Cardiac fibroblast (primary cell): Measurements from ENCODE around the gene INHBE.
"Not testable (repeated sequence)": the region's sequence is repeated elsewhere in the genome, so short reads cannot be mapped to it uniquely, and the experiment has no call there.

Source experiments
- DNase-seq, 2 donors: peaks; one replicate each; pipeline versions ENCODE4 v3.0.0 to v3.0.0-alpha.2; 2010; ENCODE audit warnings: low read depth in 2 of 2
- H3K4me3 ChIP-seq, 2 donors: replicated peaks in 1 of 2; 1 replicate in 1 of 2; 2 replicates in 1 of 2; pipeline ENCODE4 v1.5.1; 2011; ENCODE audit warnings: low read depth in 2 of 2, low read length in 2 of 2, mild to moderate bottlenecking in 2 of 2, moderate library complexity in 1 of 2
- TF ChIP-seq, protein P1 (sequence below): IDR thresholded peaks from one replicate; pipeline ENCODE4 v1.5.1; 2011; ENCODE audit warnings: low read depth, mild to moderate bottlenecking, low read length, inconsistent platforms

The INHBE gene

DNA sequence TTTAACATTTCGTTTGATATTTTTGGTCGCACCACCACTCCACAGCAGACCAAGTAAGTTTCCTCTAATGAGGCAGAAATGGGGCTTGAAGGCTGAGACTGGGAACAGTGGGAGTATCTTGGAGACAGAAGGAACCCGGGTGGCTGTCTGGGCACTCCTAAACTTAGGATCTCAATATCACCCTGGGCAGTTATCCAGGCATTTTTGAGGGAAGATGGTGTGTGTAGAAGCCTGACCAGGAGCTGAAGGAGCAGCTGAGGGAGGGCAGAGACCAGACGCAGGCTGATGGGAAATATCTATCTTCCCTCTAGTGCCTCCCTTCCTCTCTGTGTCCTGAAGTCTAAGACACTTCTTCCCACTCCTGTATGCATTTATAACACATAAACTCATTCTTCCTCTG is 43.5 kb downstream of the INHBE start:
- DNase-seq, result no peak
- no peak overlapping the region for H3K4me3 ChIP-seq
- TF ChIP-seq, protein P1, sequence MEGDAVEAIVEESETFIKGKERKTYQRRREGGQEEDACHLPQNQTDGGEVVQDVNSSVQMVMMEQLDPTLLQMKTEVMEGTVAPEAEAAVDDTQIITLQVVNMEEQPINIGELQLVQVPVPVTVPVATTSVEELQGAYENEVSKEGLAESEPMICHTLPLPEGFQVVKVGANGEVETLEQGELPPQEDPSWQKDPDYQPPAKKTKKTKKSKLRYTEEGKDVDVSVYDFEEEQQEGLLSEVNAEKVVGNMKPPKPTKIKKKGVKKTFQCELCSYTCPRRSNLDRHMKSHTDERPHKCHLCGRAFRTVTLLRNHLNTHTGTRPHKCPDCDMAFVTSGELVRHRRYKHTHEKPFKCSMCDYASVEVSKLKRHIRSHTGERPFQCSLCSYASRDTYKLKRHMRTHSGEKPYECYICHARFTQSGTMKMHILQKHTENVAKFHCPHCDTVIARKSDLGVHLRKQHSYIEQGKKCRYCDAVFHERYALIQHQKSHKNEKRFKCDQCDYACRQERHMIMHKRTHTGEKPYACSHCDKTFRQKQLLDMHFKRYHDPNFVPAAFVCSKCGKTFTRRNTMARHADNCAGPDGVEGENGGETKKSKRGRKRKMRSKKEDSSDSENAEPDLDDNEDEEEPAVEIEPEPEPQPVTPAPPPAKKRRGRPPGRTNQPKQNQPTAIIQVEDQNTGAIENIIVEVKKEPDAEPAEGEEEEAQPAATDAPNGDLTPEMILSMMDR, result no peak

DNA sequence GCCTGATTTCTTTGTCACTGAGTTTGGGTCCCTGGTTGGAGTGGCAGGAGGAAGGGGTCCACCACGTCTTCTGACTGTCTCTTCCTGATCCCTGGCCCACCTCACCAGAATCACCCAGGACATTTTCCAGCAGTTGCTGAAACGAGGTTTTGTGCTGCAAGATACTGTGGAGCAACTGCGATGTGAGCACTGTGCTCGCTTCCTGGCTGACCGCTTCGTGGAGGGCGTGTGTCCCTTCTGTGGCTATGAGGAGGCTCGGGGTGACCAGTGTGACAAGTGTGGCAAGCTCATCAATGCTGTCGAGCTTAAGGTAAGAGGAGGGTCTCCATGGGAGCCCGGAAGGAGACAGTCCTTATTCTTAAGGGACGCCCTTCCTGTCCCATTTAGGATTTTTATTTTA is 45.1 kb downstream of the INHBE start:
- H3K4me3 ChIP-seq, result no peak overlapping the region
- no peak for DNase-seq
- TF ChIP-seq, protein P1, result no peak

- not testable (repeated sequence) for H3K4me3 ChIP-seq, DNase-seq
These were observed 47.3 kb downstream of the INHBE start for GRCh38 chr12:57502311-57502969.

GRCh38 chr12:57506541-57506940 is 51.4 kb downstream of the INHBE start:
- H3K4me3 ChIP-seq, DNase-seq: not testable (repeated sequence)
